Body of pancreas (tissue), 4 donors: ENCODE results near the gene OTX1.

Experiments
- POLR2A ChIP-seq, 3 donors: fragments of 450-650 bp; IDR thresholded peaks; one replicate each; pipeline ENCODE4 v1.6.1; 2016; ENCODE audit warnings: antibody characterized with exemption in 3 of 3, mild to moderate bottlenecking in 2 of 3
- TF ChIP-seq, protein P1 (sequence below), 7 experiments: fragments of 450-650 bp in 4 of 7; fragments of 200-600 bp in 3 of 7; sonication (generic) in 3 of 7; IDR thresholded peaks; one replicate each; pipeline ENCODE4 v1.5.1; 2016 to 2019; ENCODE audit warnings: antibody characterized with exemption in 7 of 7

- TF ChIP-seq, protein P1, sequence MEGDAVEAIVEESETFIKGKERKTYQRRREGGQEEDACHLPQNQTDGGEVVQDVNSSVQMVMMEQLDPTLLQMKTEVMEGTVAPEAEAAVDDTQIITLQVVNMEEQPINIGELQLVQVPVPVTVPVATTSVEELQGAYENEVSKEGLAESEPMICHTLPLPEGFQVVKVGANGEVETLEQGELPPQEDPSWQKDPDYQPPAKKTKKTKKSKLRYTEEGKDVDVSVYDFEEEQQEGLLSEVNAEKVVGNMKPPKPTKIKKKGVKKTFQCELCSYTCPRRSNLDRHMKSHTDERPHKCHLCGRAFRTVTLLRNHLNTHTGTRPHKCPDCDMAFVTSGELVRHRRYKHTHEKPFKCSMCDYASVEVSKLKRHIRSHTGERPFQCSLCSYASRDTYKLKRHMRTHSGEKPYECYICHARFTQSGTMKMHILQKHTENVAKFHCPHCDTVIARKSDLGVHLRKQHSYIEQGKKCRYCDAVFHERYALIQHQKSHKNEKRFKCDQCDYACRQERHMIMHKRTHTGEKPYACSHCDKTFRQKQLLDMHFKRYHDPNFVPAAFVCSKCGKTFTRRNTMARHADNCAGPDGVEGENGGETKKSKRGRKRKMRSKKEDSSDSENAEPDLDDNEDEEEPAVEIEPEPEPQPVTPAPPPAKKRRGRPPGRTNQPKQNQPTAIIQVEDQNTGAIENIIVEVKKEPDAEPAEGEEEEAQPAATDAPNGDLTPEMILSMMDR (IDR thresholded peaks at IDR 0.05) = no peak
- TF ChIP-seq POLR2A (IDR thresholded peaks at IDR 0.05) = no peak
These were observed 4.1 kb upstream of the OTX1 start for GRCh38 chr2:63046552-63046951.
